CD4-positive, alpha-beta T cell treated with Interleukin-4 for 4 hours (primary cell): Measurements from ENCODE around the gene CYP1A1.

Experiments
- DNase-seq: peaks from one replicate; pipeline ENCODE4 v3.0.0-alpha.2; 2020

Gene CYP1A1

GRCh38 chr15:74683758-74684157, 41.6 kb downstream of the CYP1A1 start:
- no peak for DNase-seq

- no peak for DNase-seq
Observed at GRCh38 chr15:74682954-74683353, 42.4 kb downstream of the CYP1A1 start.

GRCh38 chr15:74680456-74680855, 44.9 kb downstream of the CYP1A1 start:
- no peak for DNase-seq

- no peak for DNase-seq
Observed at GRCh38 chr15:74676801-74677200, 48.5 kb downstream of the CYP1A1 start.

DNA sequence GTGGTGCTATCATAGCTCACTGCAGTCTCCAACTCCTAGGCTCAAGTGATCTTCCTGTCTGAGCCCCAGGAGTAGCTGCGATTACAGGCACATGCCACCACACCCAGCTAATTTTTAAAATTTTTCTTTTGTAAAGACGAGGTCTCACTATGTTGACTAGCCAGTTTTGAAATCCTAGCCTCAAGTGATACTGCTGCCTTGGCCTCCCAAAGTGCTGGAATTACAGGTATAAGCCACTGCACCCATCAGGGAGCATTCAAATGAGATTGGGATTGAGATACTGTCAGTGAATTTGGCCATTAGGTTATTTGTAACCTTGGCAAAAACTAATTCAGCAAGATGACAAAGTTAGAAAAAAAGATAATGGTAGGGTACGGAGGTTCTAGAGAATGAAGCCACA, 51.2 kb downstream of the CYP1A1 start:
- no peak for DNase-seq

- DNase-seq: no peak
Observed at GRCh38 chr15:74669627-74670026, 55.7 kb downstream of the CYP1A1 start.
